Measurements from ENCODE around the gene CTNS. TPM values are rescaled to one million over a fixed set of nuclear protein-coding genes. Genes with fewer than 3 reads are reported as not detected.

CTNS gene
- total and polyA plus RNA-seq, 8 donors, result 4.0 to 74.5 (median 11.9) TPM

DNA sequence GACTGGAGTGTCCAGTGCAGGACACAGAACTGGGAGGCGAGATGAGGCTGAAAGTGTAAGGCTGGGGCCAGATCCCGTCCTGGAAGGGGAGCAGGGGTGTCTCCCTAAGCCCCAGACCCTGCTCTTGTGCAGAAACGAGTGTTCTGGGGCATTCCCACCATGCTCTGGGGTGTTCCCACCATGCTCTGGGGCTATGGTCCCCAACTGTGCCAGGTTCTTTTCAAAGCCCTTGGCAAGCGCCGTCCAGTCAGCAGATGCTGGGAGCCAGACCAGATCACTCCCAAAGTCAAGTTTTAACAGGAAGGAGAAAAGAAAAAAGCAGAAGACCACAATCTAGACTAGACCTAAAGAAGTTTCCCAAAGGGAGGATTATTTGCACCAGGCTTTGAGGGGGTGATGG is 29.3 kb downstream of the CTNS start:
- Histone ChIP-seq H3K9me3 (no peaks in the 10 kb centered on the region), H3K27me3 (no peaks in the 10 kb centered on the region), H3K36me3 (peaks cover 24 to 45% (median 40%) of the 10 kb centered on the region in 4 donors), H3K4me1 (peaks cover 33 to 88% (median 45%) of the 10 kb centered on the region in 4 donors), H3K27ac (peak overlapping the region; percentile 0 to 98 (median 97)), H3K4me3 (peak overlapping the region in 2 of 4 donors; percentile 98)
- TF ChIP-seq POLR2AphosphoS5 (IDR thresholded peaks at IDR 0.05) (no peak), EP300 (IDR thresholded peaks at IDR 0.05) (no peak), POLR2A (IDR thresholded peaks at IDR 0.05) (no peak)
- TF ChIP-seq, protein P1, sequence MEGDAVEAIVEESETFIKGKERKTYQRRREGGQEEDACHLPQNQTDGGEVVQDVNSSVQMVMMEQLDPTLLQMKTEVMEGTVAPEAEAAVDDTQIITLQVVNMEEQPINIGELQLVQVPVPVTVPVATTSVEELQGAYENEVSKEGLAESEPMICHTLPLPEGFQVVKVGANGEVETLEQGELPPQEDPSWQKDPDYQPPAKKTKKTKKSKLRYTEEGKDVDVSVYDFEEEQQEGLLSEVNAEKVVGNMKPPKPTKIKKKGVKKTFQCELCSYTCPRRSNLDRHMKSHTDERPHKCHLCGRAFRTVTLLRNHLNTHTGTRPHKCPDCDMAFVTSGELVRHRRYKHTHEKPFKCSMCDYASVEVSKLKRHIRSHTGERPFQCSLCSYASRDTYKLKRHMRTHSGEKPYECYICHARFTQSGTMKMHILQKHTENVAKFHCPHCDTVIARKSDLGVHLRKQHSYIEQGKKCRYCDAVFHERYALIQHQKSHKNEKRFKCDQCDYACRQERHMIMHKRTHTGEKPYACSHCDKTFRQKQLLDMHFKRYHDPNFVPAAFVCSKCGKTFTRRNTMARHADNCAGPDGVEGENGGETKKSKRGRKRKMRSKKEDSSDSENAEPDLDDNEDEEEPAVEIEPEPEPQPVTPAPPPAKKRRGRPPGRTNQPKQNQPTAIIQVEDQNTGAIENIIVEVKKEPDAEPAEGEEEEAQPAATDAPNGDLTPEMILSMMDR (IDR thresholded peaks at IDR 0.05), result no peak
- intact Hi-C loops (cut with DNase I; ENCODE audit: low total_unique reads), result no loop called here
- 48 to 66% (median 52%) methylated on average over 5 of the region's 5 CpGs for WGBS, 5 donors
- no peak for DNase-seq

DNA sequence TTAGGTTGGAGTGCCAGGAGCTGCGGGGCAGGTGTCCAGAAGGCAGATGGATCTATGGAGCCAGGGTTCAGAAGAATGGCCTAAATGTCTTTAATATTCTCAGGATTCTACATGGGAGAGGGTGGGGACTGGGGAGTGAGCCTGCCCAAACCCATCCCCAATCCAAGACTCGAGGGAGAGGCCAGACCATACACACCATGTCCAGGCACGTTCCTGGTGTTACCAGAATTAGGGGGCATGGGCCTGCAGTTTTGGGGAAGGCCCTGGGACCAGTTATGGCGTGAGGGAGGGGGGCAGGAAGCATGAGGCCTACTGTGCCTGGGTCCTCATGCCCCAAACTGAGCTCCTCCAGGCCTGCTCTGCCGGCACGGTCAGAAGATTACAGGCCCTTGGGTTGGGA is 30.0 kb downstream of the CTNS start:
- peak overlapping the region; percentile 6 to 98 (median 92) for H3K4me3 ChIP-seq
- H3K9me3 ChIP-seq, result no peaks in the 10 kb centered on the region
- DNase-seq, result no peak
- peaks cover 33 to 81% (median 42%) of the 10 kb centered on the region in 4 donors for H3K4me1 ChIP-seq
- 62 to 77% (median 69%) methylated on average over 4 to 6 of the region's 6 CpGs for WGBS, 5 donors
- TF ChIP-seq POLR2AphosphoS5 (IDR thresholded peaks at IDR 0.05) (no peak), EP300 (IDR thresholded peaks at IDR 0.05) (no peak), POLR2A (IDR thresholded peaks at IDR 0.05) (no peak)
- TF ChIP-seq, protein P1 (IDR thresholded peaks at IDR 0.05), result no peak
- peak overlapping the region; percentile 95 to 98 (median 97) for H3K27ac ChIP-seq
- no peaks in the 10 kb centered on the region for H3K27me3 ChIP-seq
- H3K36me3 ChIP-seq, result peaks cover 24 to 44% (median 40%) of the 10 kb centered on the region in 4 donors
- intact Hi-C loops (cut with DNase I; ENCODE audit: low total_unique reads), result no loop called here

DNA sequence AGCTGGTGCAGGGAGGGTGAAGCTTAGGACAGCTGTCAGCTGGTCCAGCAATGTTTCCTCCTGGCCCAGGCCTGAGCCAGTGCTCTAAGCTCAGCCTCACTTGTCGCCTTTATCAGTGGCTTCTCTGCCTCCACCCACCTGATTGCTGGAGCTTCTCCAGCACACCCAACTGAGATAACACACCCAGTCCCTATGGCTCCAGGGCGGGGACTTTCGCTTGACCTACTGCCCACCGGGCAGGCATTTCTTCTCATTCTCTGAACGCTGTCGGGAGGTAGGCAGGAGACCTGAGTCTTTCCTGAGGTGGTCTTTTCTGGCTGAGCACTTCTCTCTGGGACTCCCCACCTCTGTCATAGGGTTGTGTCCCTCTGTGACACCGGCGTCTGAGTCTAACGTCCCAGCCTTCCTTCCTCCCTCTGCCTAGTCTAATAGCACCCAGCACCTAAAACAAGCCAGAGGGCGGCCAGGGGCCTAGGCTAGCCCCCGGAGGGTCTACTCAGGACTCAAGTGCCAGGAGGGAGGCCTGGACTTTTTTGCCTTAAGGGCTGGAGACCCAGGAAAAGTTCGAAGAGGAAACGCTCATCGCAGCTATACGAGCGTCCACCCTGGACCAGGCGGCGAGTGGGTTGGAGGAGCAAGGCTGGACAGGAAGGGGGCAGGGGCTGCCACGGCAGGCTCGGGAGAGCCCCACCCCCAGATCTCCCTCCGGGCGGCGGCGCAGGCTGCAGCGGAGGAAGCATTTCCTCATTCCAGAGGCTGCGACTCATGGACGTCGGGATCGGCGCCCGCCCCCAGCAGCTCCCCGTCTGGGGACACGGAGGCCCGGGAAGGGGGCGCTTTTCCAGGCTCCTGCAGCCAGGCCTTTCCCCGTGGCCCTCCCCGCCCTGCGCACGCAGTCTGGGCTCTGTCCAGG is 31.1 kb downstream of the CTNS start:
- Histone ChIP-seq H3K4me1 (peaks cover 33 to 70% (median 42%) of the 10 kb centered on the region in 4 donors), H3K9me3 (no peaks in the 10 kb centered on the region), H3K27ac (peak overlapping the region; percentile 95 to 98 (median 97)), H3K36me3 (peaks cover 22 to 41% (median 30%) of the 10 kb centered on the region in 4 donors), H3K4me3 (peak overlapping the region; percentile 87 to 98 (median 94)), H3K27me3 (no peaks in the 10 kb centered on the region)
- intact Hi-C loops (cut with DNase I; ENCODE audit: low total_unique reads), result no loop called here
- 3 to 8% (median 5%) methylated on average over 22 to 39 of the region's 39 CpGs for WGBS, 5 donors
- peak; percentile 91 to 97 for DNase-seq
- peak in 1 of 4 donors; percentile 19 for TF ChIP-seq POLR2A (IDR thresholded peaks at IDR 0.05)
- no peak for TF ChIP-seq EP300 (IDR thresholded peaks at IDR 0.05)
- peak; percentile 64 to 88 (median 87) for TF ChIP-seq POLR2AphosphoS5 (IDR thresholded peaks at IDR 0.05)
- TF ChIP-seq, protein P1 (IDR thresholded peaks at IDR 0.05), result no peak

DNA sequence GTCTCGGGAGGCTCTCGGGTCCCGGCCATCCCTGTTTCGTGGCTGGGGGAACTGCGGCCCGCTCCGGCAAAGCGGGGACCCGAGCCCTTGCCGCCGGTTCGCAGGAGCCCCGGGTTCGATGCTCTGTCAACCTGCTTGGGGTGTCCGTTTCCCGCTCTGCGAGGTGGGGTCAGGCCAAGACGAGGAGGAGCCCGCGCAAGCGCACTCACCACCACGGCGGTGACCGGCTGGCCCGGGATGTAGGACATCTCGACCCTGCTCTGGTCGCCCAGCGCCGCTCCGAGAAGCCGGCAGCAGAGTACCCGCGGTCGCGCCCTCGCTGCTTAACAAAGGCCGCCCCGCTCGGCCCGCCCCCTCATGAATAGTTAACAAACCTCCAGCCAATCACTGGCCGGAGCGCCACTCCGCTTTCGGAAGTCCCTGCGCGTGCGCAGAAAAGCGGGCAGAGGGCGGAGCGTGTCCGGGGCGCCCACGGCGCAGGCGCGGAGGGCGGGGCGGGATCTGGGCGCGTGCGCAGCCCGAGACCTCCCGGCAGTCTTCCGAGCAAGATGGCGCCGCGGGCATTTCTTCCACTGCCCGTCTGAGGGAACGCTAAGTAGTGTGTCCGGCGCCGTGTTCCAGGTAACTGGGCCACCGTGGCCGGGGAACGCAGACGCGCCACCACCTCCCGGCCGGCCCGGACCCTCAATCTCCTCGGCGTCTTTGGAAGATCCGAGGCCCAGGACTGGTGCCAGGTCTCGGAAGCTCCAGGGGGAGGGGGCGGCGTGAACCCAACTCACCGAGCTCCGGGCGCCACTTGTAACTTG is 31.9 kb downstream of the CTNS start, which contains the start of the genes EMC6 and TAX1BP3:
Gene EMC6 (plus strand): TSS at position 534 of the 806 bp plus-strand sequence. CDS start 335 bp downstream, outside the sequence.
Gene TAX1BP3 (minus strand): TSS at position 300 of the 806 bp plus-strand sequence. CDS start 52 bp downstream, at position 248.
- Histone ChIP-seq H3K9me3 (no peaks in the 10 kb centered on the region), H3K27me3 (no peaks in the 10 kb centered on the region), H3K36me3 (peaks cover 14 to 32% (median 22%) of the 10 kb centered on the region in 4 donors), H3K4me1 (peaks cover 30 to 61% (median 41%) of the 10 kb centered on the region in 4 donors), H3K27ac (peak within 1 kb of the TSS; percentile 95 to 98 (median 97)), H3K4me3 (peak within 1 kb of the TSS; percentile 87 to 98 (median 94))
- WGBS, 5 donors, result 0 to 1% (median 0%) methylated on average over 22 to 89 of the region's 89 CpGs; no CpG with 5 or more reads in 1 of the 5 donors
- peak; percentile 99 to 100 for DNase-seq
- TF ChIP-seq, protein P1 (IDR thresholded peaks at IDR 0.05), result no peak
- TF ChIP-seq EP300 (IDR thresholded peaks at IDR 0.05), result no peak
- peak in 2 of 4 donors; percentile 74 to 80 for TF ChIP-seq POLR2A (IDR thresholded peaks at IDR 0.05)
- peak; percentile 55 to 98 (median 97) for TF ChIP-seq POLR2AphosphoS5 (IDR thresholded peaks at IDR 0.05)
- intact Hi-C loops (cut with DNase I; ENCODE audit: low total_unique reads), result no loop called here

All from stomach (tissue), 9 donors.